GM18499 (cell line): ENCODE measurements around the gene CEP76.

Source experiments
- ATAC-seq: cut with Tn5 transposase; IDR thresholded peaks from one replicate; pipeline ENCODE4 v1.9.1; 2021; ENCODE audit warnings: moderate number of reproducible peaks; ENCODE audit not compliant: insufficient read depth, unreplicated experiment

The CEP76 gene

GRCh38 chr18:12702221-12703095 is at the start of gene CEP76, which contains the start of gene PSMG2:
CEP76 (minus strand) TSS chr18:12702723; CDS start chr18:12702548, 175 bp downstream.
PSMG2 (plus strand) TSS chr18:12703042; CDS start chr18:12703108, 66 bp downstream.
- no peak for ATAC-seq

- no peak for ATAC-seq
These were observed 49.4 kb upstream of the CEP76 start for GRCh38 chr18:12751891-12752290.

- ATAC-seq: no peak
These were observed 49.0 kb upstream of the CEP76 start for GRCh38 chr18:12751503-12751884.

GRCh38 chr18:12750715-12751502 is 48.4 kb upstream of the CEP76 start:
- ATAC-seq: no peak

- ATAC-seq: no peak
These were observed 47.7 kb upstream of the CEP76 start for GRCh38 chr18:12750076-12750714.

- ATAC-seq: no peak
These were observed 46.6 kb upstream of the CEP76 start for GRCh38 chr18:12749121-12749520.

GRCh38 chr18:12748671-12749070 is 46.1 kb upstream of the CEP76 start:
- ATAC-seq: no peak

- no peak for ATAC-seq
These were observed 45.2 kb upstream of the CEP76 start for GRCh38 chr18:12747530-12748315.

GRCh38 chr18:12745095-12745795 is 42.7 kb upstream of the CEP76 start:
- ATAC-seq: no peak

GRCh38 chr18:12744103-12744502 is 41.6 kb upstream of the CEP76 start:
- no peak for ATAC-seq

GRCh38 chr18:12742453-12742852 is 39.9 kb upstream of the CEP76 start:
- ATAC-seq: no peak

GRCh38 chr18:12741351-12741750 is 38.8 kb upstream of the CEP76 start:
- no peak for ATAC-seq

GRCh38 chr18:12737243-12737902 is 34.9 kb upstream of the CEP76 start:
- no peak for ATAC-seq

- no peak for ATAC-seq
These were observed 24.4 kb upstream of the CEP76 start for GRCh38 chr18:12726774-12727550.

- ATAC-seq: no peak
These were observed 23.8 kb upstream of the CEP76 start for GRCh38 chr18:12726331-12726730.

- ATAC-seq: no peak
These were observed 20.2 kb upstream of the CEP76 start for GRCh38 chr18:12722731-12723130.

GRCh38 chr18:12721495-12722275 is 19.2 kb upstream of the CEP76 start:
- ATAC-seq: no peak
